C4-2B (cell line): ENCODE results near the gene TMEM54.

Experiments
- ZFX ChIP-seq: fragments of 450-650 bp; IDR thresholded peaks from 2 replicates; pipeline ENCODE4 v1.6.1; 2017
- TF ChIP-seq, protein P1 (sequence below): fragments of 450-650 bp; conservative IDR thresholded peaks from 2 replicates; pipeline ENCODE4 v1.5.1; 2017; ENCODE audit warnings: mild to moderate bottlenecking

GRCh38 chr1:32867671-32868070, 33.5 kb downstream of the TMEM54 start:
- TF ChIP-seq, protein P1, sequence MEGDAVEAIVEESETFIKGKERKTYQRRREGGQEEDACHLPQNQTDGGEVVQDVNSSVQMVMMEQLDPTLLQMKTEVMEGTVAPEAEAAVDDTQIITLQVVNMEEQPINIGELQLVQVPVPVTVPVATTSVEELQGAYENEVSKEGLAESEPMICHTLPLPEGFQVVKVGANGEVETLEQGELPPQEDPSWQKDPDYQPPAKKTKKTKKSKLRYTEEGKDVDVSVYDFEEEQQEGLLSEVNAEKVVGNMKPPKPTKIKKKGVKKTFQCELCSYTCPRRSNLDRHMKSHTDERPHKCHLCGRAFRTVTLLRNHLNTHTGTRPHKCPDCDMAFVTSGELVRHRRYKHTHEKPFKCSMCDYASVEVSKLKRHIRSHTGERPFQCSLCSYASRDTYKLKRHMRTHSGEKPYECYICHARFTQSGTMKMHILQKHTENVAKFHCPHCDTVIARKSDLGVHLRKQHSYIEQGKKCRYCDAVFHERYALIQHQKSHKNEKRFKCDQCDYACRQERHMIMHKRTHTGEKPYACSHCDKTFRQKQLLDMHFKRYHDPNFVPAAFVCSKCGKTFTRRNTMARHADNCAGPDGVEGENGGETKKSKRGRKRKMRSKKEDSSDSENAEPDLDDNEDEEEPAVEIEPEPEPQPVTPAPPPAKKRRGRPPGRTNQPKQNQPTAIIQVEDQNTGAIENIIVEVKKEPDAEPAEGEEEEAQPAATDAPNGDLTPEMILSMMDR: no peak
- no peak for TF ChIP-seq ZFX
